ENCODE data around the gene ANO3. TPM values are rescaled to one million over a fixed set of nuclear protein-coding genes. Genes with fewer than 3 reads are reported as not detected.

Gene ANO3
- total and polyA plus RNA-seq, 4 donors, result under 0.01 to 2.0 (median 0.40) TPM

GRCh38 chr11:26418386-26418912 lies 86.5 kb downstream of the ANO3 start (continued):
- TF ChIP-seq HNF4A (conservative IDR thresholded peaks at IDR 0.05) (no peak), FOXA1 (IDR thresholded peaks at IDR 0.05) (no peak), EGR1 (IDR thresholded peaks at IDR 0.05; ENCODE audit: low read depth in 2 of 2) (no peak)

- TF ChIP-seq HNF4G (IDR thresholded peaks at IDR 0.05), result no peak
- TF ChIP-seq ZBTB33 (IDR thresholded peaks at IDR 0.05), result no peak
- TF ChIP-seq JUND (IDR thresholded peaks at IDR 0.05), result no peak
- no peak for TF ChIP-seq MAX (IDR thresholded peaks at IDR 0.05)
- TF ChIP-seq RXRA (IDR thresholded peaks at IDR 0.05), result no peak
- no peak for TF ChIP-seq YY1 (IDR thresholded peaks at IDR 0.05)
- TF ChIP-seq FOXA2 (IDR thresholded peaks at IDR 0.05), result no peak
- TF ChIP-seq NR2F2 (IDR thresholded peaks at IDR 0.05), result no peak
- TF ChIP-seq REST (IDR thresholded peaks at IDR 0.05), result no peak
- no peak for TF ChIP-seq TAF1 (conservative IDR thresholded peaks at IDR 0.05)
- H3K27ac ChIP-seq (ENCODE audit: low read depth in 1 of 2, low read length in 2 of 2), result no peak overlapping the region
- 20% methylated on average over 1 of the region's 1 CpG for WGBS
- no peaks in the 10 kb centered on the region for H3K36me3 ChIP-seq (ENCODE audit: control insufficient read depth in 4 of 4, insufficient read depth in 3 of 4, low read depth in 1 of 4, low read length in 3 of 4)
- peaks cover 0 to 4% (median 0%) of the 10 kb centered on the region in 4 donors for H3K27me3 ChIP-seq (ENCODE audit: control insufficient read depth in 4 of 4, insufficient read depth in 4 of 4, low read length in 3 of 4)
- H3K4me1 ChIP-seq (ENCODE audit: control insufficient read depth in 4 of 4, insufficient read depth in 4 of 4, low read length in 3 of 4), result no peaks in the 10 kb centered on the region
- H3K4me3 ChIP-seq (ENCODE audit: low read depth in 1 of 3, low read length in 3 of 3), result no peak overlapping the region
- no peak overlapping the region for H3K9ac ChIP-seq (ENCODE audit: low read depth in 1 of 2, low read length in 2 of 2)
- DNase-seq (ENCODE audit: low spot score), result no peak
- H3K9me3 ChIP-seq (ENCODE audit: control insufficient read depth in 4 of 4, low read length in 3 of 4), result no peaks in the 10 kb centered on the region
These were observed 88.4 kb downstream of the ANO3 start for GRCh38 chr11:26420331-26420730.

- H3K9me3 ChIP-seq (ENCODE audit: control insufficient read depth in 4 of 4, low read length in 3 of 4), result no peaks in the 10 kb centered on the region
- H3K4me1 ChIP-seq (ENCODE audit: control insufficient read depth in 4 of 4, insufficient read depth in 4 of 4, low read length in 3 of 4), result no peaks in the 10 kb centered on the region
- H3K27me3 ChIP-seq (ENCODE audit: control insufficient read depth in 4 of 4, insufficient read depth in 4 of 4, low read length in 3 of 4), result peaks cover 0 to 2% (median 0%) of the 10 kb centered on the region in 4 donors
- no peak overlapping the region for H3K27ac ChIP-seq (ENCODE audit: low read depth in 1 of 2, low read length in 2 of 2)
- H3K4me3 ChIP-seq (ENCODE audit: low read depth in 1 of 3, low read length in 3 of 3), result no peak overlapping the region
- DNase-seq (ENCODE audit: low spot score), result no peak
- no peak overlapping the region for H3K9ac ChIP-seq (ENCODE audit: low read depth in 1 of 2, low read length in 2 of 2)
- no peaks in the 10 kb centered on the region for H3K36me3 ChIP-seq (ENCODE audit: control insufficient read depth in 4 of 4, insufficient read depth in 3 of 4, low read depth in 1 of 4, low read length in 3 of 4)
- 5% methylated on average over 1 of the region's 1 CpG for WGBS
- TF ChIP-seq GABPA (IDR thresholded peaks at IDR 0.05 in 1 of 2, conservative IDR thresholded peaks at IDR 0.05 in 1 of 2) (no peak), HNF4A (conservative IDR thresholded peaks at IDR 0.05) (no peak), SP1 (IDR thresholded peaks at IDR 0.05) (no peak)
These were observed 92.3 kb downstream of the ANO3 start for GRCh38 chr11:26424255-26424654.
